Small intestine (tissue), 7 donors: ENCODE data around the gene ARHGEF28. TPM values are rescaled to one million over a fixed set of nuclear protein-coding genes. Genes with fewer than 3 reads are reported as not detected.

Experiments
- DNase-seq, 2 donors: peaks; one replicate each; pipeline versions ENCODE4 v3.0.0 to v3.0.0-alpha.2; 2013
- FAIRE-seq: peaks from 2 replicates; lab custom pipeline; 2012; peaks lifted over from hg19 to GRCh38; lab: Jason Lieb, UNC
- H3K27ac ChIP-seq, 3 donors: one replicate each; pipeline ENCODE4 v1.5.1; 2013; ENCODE audit warnings: low read length in 2 of 3, mild to moderate bottlenecking in 2 of 3, control low read depth in 1 of 3, inconsistent platforms in 1 of 3, low read depth in 1 of 3, moderate library complexity in 1 of 3
- H3K27me3 ChIP-seq, 3 donors: one replicate each; pipeline ENCODE4 v1.6.1; 2013; ENCODE audit warnings: low read length in 3 of 3, inconsistent platforms in 1 of 3; ENCODE audit not compliant: control insufficient read depth in 3 of 3, insufficient read depth in 3 of 3
- H3K36me3 ChIP-seq, 3 donors: one replicate each; pipeline ENCODE4 v1.6.1; 2013; ENCODE audit warnings: low read length in 3 of 3, inconsistent platforms in 1 of 3, low read depth in 1 of 3, mild to moderate bottlenecking in 1 of 3, moderate library complexity in 1 of 3; ENCODE audit not compliant: control insufficient read depth in 3 of 3, insufficient read depth in 2 of 3
- H3K4me1 ChIP-seq, 3 donors: one replicate each; pipeline ENCODE4 v1.6.1; 2013; ENCODE audit warnings: low read length in 2 of 3, inconsistent platforms in 1 of 3, low read depth in 1 of 3, mild to moderate bottlenecking in 1 of 3, moderate library complexity in 1 of 3; ENCODE audit not compliant: control insufficient read depth in 3 of 3, insufficient read depth in 2 of 3
- H3K4me3 ChIP-seq, 3 donors: one replicate each; pipeline ENCODE4 v1.5.1; 2013; ENCODE audit warnings: low read length in 3 of 3, control low read depth in 1 of 3, inconsistent platforms in 1 of 3, low read depth in 1 of 3, mild to moderate bottlenecking in 1 of 3, moderate library complexity in 1 of 3
- H3K9me3 ChIP-seq, 2 donors: one replicate each; pipeline ENCODE4 v1.6.1; 2013; ENCODE audit warnings: low read depth in 1 of 2, low read length in 1 of 2; ENCODE audit not compliant: control insufficient read depth in 2 of 2, insufficient read depth in 1 of 2
- WGBS, 3 donors: extraction: QIAGEN DNeasy Blood & Tissue Kit; methylation state at CpG; one replicate each; pipeline ENCODE4 v1.1.7; 2013; 5-methylcytosine and 5-hydroxymethylcytosine counted together
- polyA plus RNA-seq, 4 donors: library from polyadenylated mRNA; stranded (reverse) in 3 of 4; unstranded in 1 of 4; fragments of 200-250 nt in 3 of 4; fragments of 120-200 nt in 1 of 4; gene quantifications; one replicate each; pipeline versions ENCODE4 v1.2.1 to v1.2.3, GENCODE V29; 2013
- donor health status: healthy with polysubstance abuse.
- donor health status: control.
- donor health status: control.
- donor health status: Bipolar disorder and iron deficiency.
- donor health status: healthy.

ARHGEF28 gene
- polyA plus RNA-seq, 4 donors: 1.1 to 16.5 (median 2.7) TPM

GRCh38 chr5:73942783-73943182 lies 316.8 kb downstream of the ARHGEF28 start:
- no peaks in the 10 kb centered on the region for H3K4me1 ChIP-seq
- FAIRE-seq (no peak), DNase-seq (no peak)
- H3K27me3 ChIP-seq: peaks cover 0 to 2% (median 0%) of the 10 kb centered on the region in 3 donors
- no peak overlapping the region for H3K4me3 ChIP-seq
- WGBS, 3 donors: 93 to 96% (median 95%) methylated on average over 1 of the region's 1 CpG
- no peak overlapping the region for H3K27ac ChIP-seq
- no peaks in the 10 kb centered on the region for H3K36me3 ChIP-seq
- peaks cover 0 to 11% of the 10 kb centered on the region in 2 donors for H3K9me3 ChIP-seq

DNA sequence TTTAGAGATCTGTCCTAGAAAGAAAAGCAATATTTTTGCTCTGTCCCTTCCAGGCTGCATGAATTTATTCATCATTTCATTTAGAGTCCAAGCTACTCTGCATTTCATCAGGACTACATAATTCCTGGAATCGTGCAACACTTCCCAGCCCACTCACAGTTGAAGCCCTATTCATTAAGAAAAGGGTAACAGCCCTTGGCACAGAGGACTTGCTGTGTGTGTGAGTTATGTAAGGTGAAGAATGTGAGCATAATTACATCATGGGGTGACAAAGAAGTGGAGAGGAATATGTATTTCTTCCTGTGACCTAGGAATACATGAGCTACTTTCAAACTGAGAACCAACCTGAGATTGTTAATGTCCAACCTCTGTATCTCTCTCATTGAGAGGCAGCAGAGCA lies 317.4 kb downstream of the ARHGEF28 start:
- peaks cover 0 to 2% (median 0%) of the 10 kb centered on the region in 3 donors for H3K27me3 ChIP-seq
- 78 to 95% (median 88%) methylated on average over 1 of the region's 1 CpG for WGBS, 3 donors

DNA sequence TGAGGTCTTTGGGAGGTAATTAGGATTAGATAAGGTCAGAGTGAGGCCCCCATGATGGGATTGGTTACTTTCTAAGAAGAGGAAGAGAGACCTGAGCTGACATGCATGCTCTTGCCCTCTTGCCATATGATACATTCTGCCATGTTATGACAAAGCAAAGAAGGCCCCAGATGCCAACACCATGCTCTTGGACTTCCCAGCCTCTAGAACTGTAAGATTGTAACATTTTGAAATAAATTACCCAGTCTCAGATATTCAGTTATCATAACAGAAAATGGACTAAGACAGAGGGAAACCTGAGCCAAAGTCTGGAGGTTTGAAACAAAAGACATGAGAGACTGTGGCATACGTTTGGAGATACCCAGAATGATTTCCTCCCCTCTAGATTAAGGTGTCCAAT lies 318.6 kb downstream of the ARHGEF28 start:
- peaks cover 0 to 2% (median 0%) of the 10 kb centered on the region in 3 donors for H3K27me3 ChIP-seq
- H3K4me3 ChIP-seq: no peak overlapping the region
- WGBS, 3 donors: 82 to 89% (median 83%) methylated on average over 1 of the region's 1 CpG
- H3K27ac ChIP-seq: no peak overlapping the region
- H3K4me1 ChIP-seq: no peaks in the 10 kb centered on the region
- FAIRE-seq: no peak
- no peaks in the 10 kb centered on the region for H3K36me3 ChIP-seq
- H3K9me3 ChIP-seq: peaks cover 0 to 11% of the 10 kb centered on the region in 2 donors
- DNase-seq: no peak

More for the DNA sequence above, 317.4 kb downstream of the ARHGEF28 start:
- no peak for FAIRE-seq
- H3K9me3 ChIP-seq: peaks cover 0 to 11% of the 10 kb centered on the region in 2 donors
- no peak overlapping the region for H3K27ac ChIP-seq
- no peak overlapping the region for H3K4me3 ChIP-seq
- no peaks in the 10 kb centered on the region for H3K36me3 ChIP-seq
- no peak for DNase-seq
- H3K4me1 ChIP-seq: no peaks in the 10 kb centered on the region

GRCh38 chr5:73945505-73945904 lies 319.5 kb downstream of the ARHGEF28 start:
- DNase-seq (no peak), FAIRE-seq (no peak)
- Histone ChIP-seq H3K36me3 (no peaks in the 10 kb centered on the region), H3K4me3 (no peak overlapping the region), H3K27me3 (peaks cover 0 to 2% (median 0%) of the 10 kb centered on the region in 3 donors), H3K9me3 (peaks cover 0 to 11% of the 10 kb centered on the region in 2 donors), H3K4me1 (no peaks in the 10 kb centered on the region), H3K27ac (no peak overlapping the region)
- 91 to 95% (median 92%) methylated on average over 7 of the region's 7 CpGs for WGBS, 3 donors

DNA sequence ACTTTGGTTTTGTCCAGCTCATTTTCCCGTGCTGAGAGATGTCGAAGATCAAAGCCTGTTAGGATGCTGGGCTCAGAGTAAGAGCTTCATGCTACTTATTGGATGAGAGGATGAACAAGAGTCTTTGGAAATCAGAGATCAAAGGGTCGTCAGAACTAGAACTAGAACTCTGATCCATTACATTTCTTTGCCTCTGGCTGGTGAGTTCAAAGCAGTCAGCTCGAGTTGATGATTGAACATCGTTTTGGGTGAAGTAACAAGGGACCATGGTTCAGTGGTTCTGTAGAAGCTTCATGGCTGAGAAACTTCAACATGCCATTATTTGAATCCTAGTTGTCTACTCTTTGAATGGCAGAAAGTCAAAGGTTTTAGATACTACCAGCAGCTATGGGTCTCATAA lies 320.3 kb downstream of the ARHGEF28 start:
- H3K27ac ChIP-seq: no peak overlapping the region
- H3K4me3 ChIP-seq: no peak overlapping the region
- no peaks in the 10 kb centered on the region for H3K36me3 ChIP-seq
- 59 to 87% (median 84%) methylated on average over 5 of the region's 5 CpGs for WGBS, 3 donors
- H3K4me1 ChIP-seq: no peaks in the 10 kb centered on the region
- DNase-seq (no peak), FAIRE-seq (no peak)
- H3K9me3 ChIP-seq: peaks cover 0 to 11% of the 10 kb centered on the region in 2 donors
- peaks cover 0 to 2% (median 0%) of the 10 kb centered on the region in 3 donors for H3K27me3 ChIP-seq

DNA sequence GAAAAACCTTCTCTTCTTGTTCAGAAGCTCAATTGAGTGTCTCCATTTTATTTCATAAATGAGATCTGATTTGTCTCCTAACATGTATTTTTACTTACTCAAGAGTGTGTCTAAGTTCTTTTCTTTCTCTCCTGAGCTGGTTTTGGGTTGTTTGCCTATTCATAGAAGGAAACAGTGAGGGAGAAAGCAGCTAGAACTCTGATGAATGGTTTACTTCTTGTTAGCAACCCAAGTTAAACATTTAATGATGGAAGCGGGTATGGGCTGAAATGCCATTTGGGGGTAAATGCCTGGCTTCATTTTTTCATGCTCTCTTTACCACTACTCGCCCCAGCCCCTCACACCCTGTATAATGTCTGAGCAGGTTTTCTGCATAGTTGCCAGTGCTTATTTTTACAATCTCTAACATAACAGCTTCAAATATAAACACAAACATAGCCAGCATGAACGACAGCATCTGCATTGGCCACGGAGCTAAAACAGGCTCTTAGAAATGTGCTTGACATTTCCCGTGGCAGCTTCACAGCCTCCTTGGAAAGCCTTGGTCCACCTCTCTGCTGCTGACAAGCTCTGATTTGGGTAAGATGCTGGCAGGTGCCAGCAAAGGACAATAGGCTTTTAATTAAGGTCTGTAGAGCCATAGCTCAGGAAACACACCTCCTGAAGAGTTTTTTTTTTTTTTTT lies 321.1 kb downstream of the ARHGEF28 start:
- 52 to 61% (median 57%) methylated on average over 5 of the region's 5 CpGs for WGBS, 3 donors
- no peak overlapping the region for H3K27ac ChIP-seq
- H3K36me3 ChIP-seq: no peaks in the 10 kb centered on the region
- DNase-seq (no peak), FAIRE-seq (no peak)
- peak overlapping the region in 1 of 3 donors; percentile 2 for H3K4me3 ChIP-seq
- H3K27me3 ChIP-seq: no peaks in the 10 kb centered on the region
- peaks cover 0 to 11% of the 10 kb centered on the region in 2 donors for H3K9me3 ChIP-seq
- H3K4me1 ChIP-seq: no peaks in the 10 kb centered on the region

GRCh38 chr5:73947906-73948640 lies 322.1 kb downstream of the ARHGEF28 start:
- H3K36me3 ChIP-seq: no peaks in the 10 kb centered on the region
- no peak for DNase-seq
- no peak overlapping the region for H3K4me3 ChIP-seq
- H3K4me1 ChIP-seq: no peaks in the 10 kb centered on the region
- 71 to 87% (median 78%) methylated on average over 9 of the region's 9 CpGs for WGBS, 3 donors
- H3K9me3 ChIP-seq: peaks cover 0 to 7% of the 10 kb centered on the region in 2 donors
- no peak overlapping the region for H3K27ac ChIP-seq
- FAIRE-seq: no peak
- H3K27me3 ChIP-seq: no peaks in the 10 kb centered on the region

DNA sequence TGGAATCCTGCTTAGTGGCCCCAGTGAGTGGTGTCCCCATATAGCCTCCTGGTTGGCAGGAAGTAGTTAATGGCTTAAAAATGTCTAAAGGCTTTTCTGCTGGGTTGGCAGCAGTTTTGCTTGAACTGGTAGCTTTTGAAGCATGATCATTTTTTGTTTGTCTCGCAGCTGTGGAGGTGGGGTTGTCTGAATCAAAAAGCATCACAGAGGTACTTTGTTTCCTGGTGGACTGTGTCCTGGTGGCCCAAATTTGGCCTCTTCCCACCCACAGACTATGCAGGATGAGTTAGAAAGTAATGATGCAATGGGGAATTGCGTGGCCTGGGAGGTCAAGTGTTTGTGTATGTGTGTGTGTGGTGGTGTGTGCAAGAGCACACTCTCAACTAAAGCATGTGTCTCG lies 322.7 kb downstream of the ARHGEF28 start:
- peaks cover 0 to 5% of the 10 kb centered on the region in 2 donors for H3K9me3 ChIP-seq
- no peaks in the 10 kb centered on the region for H3K36me3 ChIP-seq
- no peaks in the 10 kb centered on the region for H3K27me3 ChIP-seq
- no peak overlapping the region for H3K27ac ChIP-seq
- 45 to 79% (median 56%) methylated on average over 3 of the region's 3 CpGs for WGBS, 3 donors
- FAIRE-seq (no peak), DNase-seq (no peak)
- H3K4me3 ChIP-seq: no peak overlapping the region
- no peaks in the 10 kb centered on the region for H3K4me1 ChIP-seq
